ENCODE measurements around the gene MEI4.
"Not testable (repeated sequence)": the region's sequence is repeated elsewhere in the genome, so short reads cannot be mapped to it uniquely, and the experiment has no call there.

DNA sequence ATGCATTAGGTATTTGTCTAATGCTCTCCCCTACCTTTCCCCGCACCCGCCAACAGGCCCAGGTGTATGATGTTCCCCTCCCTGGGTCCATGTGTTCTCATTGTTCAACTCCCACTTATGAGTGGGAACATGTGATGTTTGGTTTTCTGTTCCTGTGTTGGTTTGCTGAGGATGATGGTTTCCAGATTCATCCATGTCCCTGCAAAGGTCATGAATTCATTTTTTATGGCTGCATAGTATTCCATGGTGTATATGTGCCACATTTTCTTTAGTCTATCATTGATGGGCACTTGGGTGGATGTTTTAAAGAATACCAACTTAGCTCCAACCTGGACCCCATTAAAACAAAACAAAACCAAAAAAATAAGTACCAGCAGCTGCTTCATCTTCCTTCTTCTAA lies 180.9 kb downstream of the MEI4 start:
- TF ChIP-seq, protein P1, sequence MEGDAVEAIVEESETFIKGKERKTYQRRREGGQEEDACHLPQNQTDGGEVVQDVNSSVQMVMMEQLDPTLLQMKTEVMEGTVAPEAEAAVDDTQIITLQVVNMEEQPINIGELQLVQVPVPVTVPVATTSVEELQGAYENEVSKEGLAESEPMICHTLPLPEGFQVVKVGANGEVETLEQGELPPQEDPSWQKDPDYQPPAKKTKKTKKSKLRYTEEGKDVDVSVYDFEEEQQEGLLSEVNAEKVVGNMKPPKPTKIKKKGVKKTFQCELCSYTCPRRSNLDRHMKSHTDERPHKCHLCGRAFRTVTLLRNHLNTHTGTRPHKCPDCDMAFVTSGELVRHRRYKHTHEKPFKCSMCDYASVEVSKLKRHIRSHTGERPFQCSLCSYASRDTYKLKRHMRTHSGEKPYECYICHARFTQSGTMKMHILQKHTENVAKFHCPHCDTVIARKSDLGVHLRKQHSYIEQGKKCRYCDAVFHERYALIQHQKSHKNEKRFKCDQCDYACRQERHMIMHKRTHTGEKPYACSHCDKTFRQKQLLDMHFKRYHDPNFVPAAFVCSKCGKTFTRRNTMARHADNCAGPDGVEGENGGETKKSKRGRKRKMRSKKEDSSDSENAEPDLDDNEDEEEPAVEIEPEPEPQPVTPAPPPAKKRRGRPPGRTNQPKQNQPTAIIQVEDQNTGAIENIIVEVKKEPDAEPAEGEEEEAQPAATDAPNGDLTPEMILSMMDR (IDR thresholded peaks at IDR 0.05) = not testable (repeated sequence)
- not testable (repeated sequence) for TF ChIP-seq POLR2A (IDR thresholded peaks at IDR 0.05)

Data from esophagus squamous epithelium (tissue), 4 donors.